ENCODE measurements around the gene MGAT4C. TPM values are rescaled to one million over a fixed set of nuclear protein-coding genes. Genes with fewer than 3 reads are reported as not detected.
A peak's percentile ranks its signal among the peaks of the same experiment; 100 is the strongest.

The MGAT4C gene
- polyA plus RNA-seq, 1 donor (not counting 4 experiments of a cell fraction or from before 2014, with no cell fraction given), result not detected

DNA sequence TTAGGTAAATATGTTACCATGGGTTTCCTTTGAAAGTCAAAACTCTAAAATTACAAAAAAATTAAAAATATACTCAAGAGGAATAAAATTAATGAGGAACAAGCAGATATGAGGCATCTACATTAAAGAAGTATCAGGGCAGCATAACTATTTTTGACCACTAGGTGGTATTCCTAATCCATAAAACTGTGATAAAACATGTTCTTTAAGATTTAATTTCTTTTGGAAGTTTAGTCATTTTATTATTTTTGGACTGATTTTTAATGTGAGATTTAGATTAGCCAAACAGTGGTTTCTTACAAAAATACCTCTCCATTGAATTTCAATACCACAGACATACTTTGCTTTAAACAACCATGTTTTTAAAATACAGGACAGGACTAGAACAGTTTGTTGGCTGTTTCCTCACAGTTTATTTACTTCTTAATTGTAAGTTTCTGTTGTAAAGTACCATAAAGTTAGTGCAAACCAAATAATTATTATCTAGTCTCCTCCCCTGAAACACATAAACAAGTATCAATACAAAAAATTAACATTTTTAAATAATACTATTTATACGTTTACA is 332.3 kb downstream of the MGAT4C start:
- H3K9me3 ChIP-seq (ENCODE audit: control insufficient read depth, low read depth, low read length), result no peaks in the 10 kb centered on the region
- no peak for DNase-seq (ENCODE audit: low read depth, low spot score)
- H3K9ac ChIP-seq (ENCODE audit: control insufficient read depth, extremely low read depth, insufficient read depth, low read length), result no peak overlapping the region
- no peaks in the 10 kb centered on the region for H3K27me3 ChIP-seq (ENCODE audit: control insufficient read depth, extremely low read depth, insufficient read depth, low read length)
- dilution Hi-C loops (cut with MboI; ENCODE audit: extremely low pct_ligation_motif_present, low sequenced_read_pairs), result no loop called here
- no peaks in the 10 kb centered on the region for H3K79me2 ChIP-seq (ENCODE audit: control insufficient read depth, insufficient read depth, low read length)
- no peaks in the 10 kb centered on the region for H3K9me1 ChIP-seq (ENCODE audit: control insufficient read depth, extremely low read depth, insufficient read depth, low read length)
- no peaks in the 10 kb centered on the region for H3K36me3 ChIP-seq (ENCODE audit: control insufficient read depth in 2 of 2, extremely low read depth in 1 of 2, insufficient read depth in 2 of 2, low read length in 2 of 2)
- no peaks in the 10 kb centered on the region for H3K4me1 ChIP-seq (ENCODE audit: control insufficient read depth, extremely low read depth, insufficient read depth, low read length)
- no peak for FAIRE-seq
- TF ChIP-seq EZH2 (IDR thresholded peaks at IDR 0.05; ENCODE audit: low read length), result no peak
- TF ChIP-seq, protein P1, sequence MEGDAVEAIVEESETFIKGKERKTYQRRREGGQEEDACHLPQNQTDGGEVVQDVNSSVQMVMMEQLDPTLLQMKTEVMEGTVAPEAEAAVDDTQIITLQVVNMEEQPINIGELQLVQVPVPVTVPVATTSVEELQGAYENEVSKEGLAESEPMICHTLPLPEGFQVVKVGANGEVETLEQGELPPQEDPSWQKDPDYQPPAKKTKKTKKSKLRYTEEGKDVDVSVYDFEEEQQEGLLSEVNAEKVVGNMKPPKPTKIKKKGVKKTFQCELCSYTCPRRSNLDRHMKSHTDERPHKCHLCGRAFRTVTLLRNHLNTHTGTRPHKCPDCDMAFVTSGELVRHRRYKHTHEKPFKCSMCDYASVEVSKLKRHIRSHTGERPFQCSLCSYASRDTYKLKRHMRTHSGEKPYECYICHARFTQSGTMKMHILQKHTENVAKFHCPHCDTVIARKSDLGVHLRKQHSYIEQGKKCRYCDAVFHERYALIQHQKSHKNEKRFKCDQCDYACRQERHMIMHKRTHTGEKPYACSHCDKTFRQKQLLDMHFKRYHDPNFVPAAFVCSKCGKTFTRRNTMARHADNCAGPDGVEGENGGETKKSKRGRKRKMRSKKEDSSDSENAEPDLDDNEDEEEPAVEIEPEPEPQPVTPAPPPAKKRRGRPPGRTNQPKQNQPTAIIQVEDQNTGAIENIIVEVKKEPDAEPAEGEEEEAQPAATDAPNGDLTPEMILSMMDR (optimal IDR thresholded peaks at IDR 0.05 in 1 of 3, IDR thresholded peaks at IDR 0.05 in 1 of 3, conservative IDR thresholded peaks at IDR 0.05 in 1 of 3; ENCODE audit: extremely low read depth in 1 of 3, insufficient read depth in 2 of 3, low read length in 3 of 3), result peak in 2 of 3 experiments; percentile 42 to 47
- H2AFZ ChIP-seq (ENCODE audit: control insufficient read depth, low read length), result no peak overlapping the region
- no peak overlapping the region for H3K27ac ChIP-seq (ENCODE audit: control insufficient read depth, insufficient read depth, low read length)
- H3K4me2 ChIP-seq (ENCODE audit: control insufficient read depth, extremely low read depth, insufficient read depth, low read depth, low read length), result no peak overlapping the region
- H4K20me1 ChIP-seq (ENCODE audit: control insufficient read depth, extremely low read depth, insufficient read depth, low read length), result no peaks in the 10 kb centered on the region
- no peak overlapping the region for H3K4me3 ChIP-seq (ENCODE audit: control insufficient read depth in 2 of 3, extremely low read depth in 1 of 3, insufficient read depth in 2 of 3, low read depth in 1 of 3, low read length in 3 of 3)

- H4K20me1 ChIP-seq (ENCODE audit: control insufficient read depth, extremely low read depth, insufficient read depth, low read length), result no peaks in the 10 kb centered on the region
- DNase-seq (ENCODE audit: low read depth, low spot score) (no peak), FAIRE-seq (no peak)
- H2AFZ ChIP-seq (ENCODE audit: control insufficient read depth, low read length), result no peak overlapping the region
- no peaks in the 10 kb centered on the region for H3K9me1 ChIP-seq (ENCODE audit: control insufficient read depth, extremely low read depth, insufficient read depth, low read length)
- dilution Hi-C loops (cut with MboI; ENCODE audit: extremely low pct_ligation_motif_present, low sequenced_read_pairs), result no loop called here
- no peak for TF ChIP-seq EZH2 (IDR thresholded peaks at IDR 0.05; ENCODE audit: low read length)
- TF ChIP-seq, protein P1 (optimal IDR thresholded peaks at IDR 0.05 in 1 of 3, IDR thresholded peaks at IDR 0.05 in 1 of 3, conservative IDR thresholded peaks at IDR 0.05 in 1 of 3; ENCODE audit: extremely low read depth in 1 of 3, insufficient read depth in 2 of 3, low read length in 3 of 3), result peak in 2 of 3 experiments; percentile 19 to 21
- no peaks in the 10 kb centered on the region for H3K4me1 ChIP-seq (ENCODE audit: control insufficient read depth, extremely low read depth, insufficient read depth, low read length)
- H3K27me3 ChIP-seq (ENCODE audit: control insufficient read depth, extremely low read depth, insufficient read depth, low read length), result no peaks in the 10 kb centered on the region
- H3K4me3 ChIP-seq (ENCODE audit: control insufficient read depth in 2 of 3, extremely low read depth in 1 of 3, insufficient read depth in 2 of 3, low read depth in 1 of 3, low read length in 3 of 3), result no peak overlapping the region
- H3K79me2 ChIP-seq (ENCODE audit: control insufficient read depth, insufficient read depth, low read length), result no peaks in the 10 kb centered on the region
- no peak overlapping the region for H3K9ac ChIP-seq (ENCODE audit: control insufficient read depth, extremely low read depth, insufficient read depth, low read length)
- no peaks in the 10 kb centered on the region for H3K36me3 ChIP-seq (ENCODE audit: control insufficient read depth in 2 of 2, extremely low read depth in 1 of 2, insufficient read depth in 2 of 2, low read length in 2 of 2)
- no peak overlapping the region for H3K4me2 ChIP-seq (ENCODE audit: control insufficient read depth, extremely low read depth, insufficient read depth, low read depth, low read length)
- H3K9me3 ChIP-seq (ENCODE audit: control insufficient read depth, low read depth, low read length), result no peaks in the 10 kb centered on the region
- no peak overlapping the region for H3K27ac ChIP-seq (ENCODE audit: control insufficient read depth, insufficient read depth, low read length)
Measured at GRCh38 chr12:85920324-85920947, 335.8 kb downstream of the MGAT4C start.
